ENCODE measurements around the gene SUGCT.

GRCh38 chr7:40899151-40899550, 764.3 kb downstream of the SUGCT start:
- no peak for TF ChIP-seq ZNF235 (CRISPR knock-in tag; IDR thresholded peaks at IDR 0.05; ENCODE audit: borderline replicate concordance)
- TF ChIP-seq IRF2 (CRISPR knock-in tag; IDR thresholded peaks at IDR 0.05) = no peak
- TF ChIP-seq EZH2 (conservative IDR thresholded peaks at IDR 0.05; ENCODE audit: low read depth, low read length) = no peak
- TF ChIP-seq HMGXB4 (CRISPR knock-in tag; IDR thresholded peaks at IDR 0.05; ENCODE audit: borderline replicate concordance in 1 of 2, low read depth in 1 of 2) = no peak
- no peak for TF ChIP-seq DNMT1 (CRISPR knock-in tag; IDR thresholded peaks at IDR 0.05)
- TF ChIP-seq POLR2A (IDR thresholded peaks at IDR 0.05; ENCODE audit: insufficient read depth in 1 of 2, low read depth in 2 of 2, low read length in 2 of 2) = no peak
- TF ChIP-seq NCOA2 (CRISPR knock-in tag; IDR thresholded peaks at IDR 0.05) = no peak
- TF ChIP-seq HMG20A (CRISPR knock-in tag; IDR thresholded peaks at IDR 0.05; ENCODE audit: borderline replicate concordance) = no peak
- TF ChIP-seq CTCF (CRISPR knock-in tag; IDR thresholded peaks at IDR 0.05) = no peak
- TF ChIP-seq ZNF776 (CRISPR knock-in tag; IDR thresholded peaks at IDR 0.05) = no peak
- TF ChIP-seq BCL3 (CRISPR knock-in tag; IDR thresholded peaks at IDR 0.05) = no peak
